AG20443 (cell line): ENCODE results near the gene SLC6A11.
A peak's percentile ranks its signal among the peaks of the same experiment; 100 is the strongest.

Source experiments
- DNase-seq: peaks from one replicate; pipeline ENCODE4 v3.0.0; 2012; ENCODE audit warnings: low spot score, mixed read lengths

Gene SLC6A11

GRCh38 chr3:10981031-10981430 is 165.0 kb downstream of the SLC6A11 start:
- DNase-seq = no peak

DNA sequence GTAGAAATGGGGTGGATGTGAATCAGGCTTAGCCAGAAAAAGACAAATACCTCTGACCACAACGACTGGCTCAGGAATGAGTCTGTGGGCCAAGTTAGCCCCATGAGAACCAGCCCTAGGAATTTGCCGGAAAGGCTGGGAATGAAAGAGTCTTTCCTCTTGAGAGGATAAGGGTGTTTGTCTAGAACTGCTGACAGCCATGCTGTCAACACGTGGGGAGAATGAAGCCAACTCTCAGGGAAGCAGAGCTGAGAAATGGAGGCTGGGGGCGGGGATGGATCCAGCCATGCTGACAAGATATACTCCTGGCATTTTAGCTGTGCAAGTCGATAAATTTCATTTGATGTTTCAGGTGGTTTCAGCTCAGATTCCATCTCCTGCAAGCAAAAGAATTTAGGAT is 165.9 kb downstream of the SLC6A11 start:
- no peak for DNase-seq

- DNase-seq = no peak
Measured at GRCh38 chr3:10982782-10983181, 166.8 kb downstream of the SLC6A11 start.

DNA sequence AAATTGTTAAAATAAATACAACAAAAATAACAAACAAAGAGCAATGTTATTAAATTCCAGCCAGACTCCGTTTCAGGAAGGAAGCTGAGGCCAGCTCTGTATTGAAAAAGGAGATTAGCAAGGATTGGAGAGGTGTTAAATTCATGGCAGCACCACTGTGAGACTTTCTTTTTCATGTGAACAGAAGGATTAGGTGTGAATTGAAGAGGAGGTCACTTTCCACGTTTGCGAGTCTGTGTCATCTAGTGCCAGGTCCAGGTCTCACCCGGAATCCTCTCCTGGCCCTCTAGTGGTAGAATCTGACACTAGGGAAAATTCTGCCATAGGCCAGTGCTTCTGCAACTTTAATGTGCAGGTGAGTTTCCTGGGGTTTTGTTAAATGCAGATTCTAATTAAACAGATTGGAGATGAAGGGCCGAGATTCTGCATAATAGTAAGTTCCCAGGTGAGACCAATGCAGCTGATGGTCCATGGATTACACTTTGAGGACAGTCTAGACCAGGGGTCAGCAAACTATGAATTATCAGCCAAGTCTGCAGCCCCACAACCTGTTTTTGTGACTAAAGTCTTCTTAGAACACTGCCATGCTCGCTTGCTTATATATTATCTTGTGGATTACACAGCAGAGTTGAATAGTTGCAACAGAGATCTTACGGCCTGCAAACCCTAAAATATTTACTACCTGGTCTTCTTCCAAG is 167.3 kb downstream of the SLC6A11 start:
- peak; percentile 79 for DNase-seq

DNA sequence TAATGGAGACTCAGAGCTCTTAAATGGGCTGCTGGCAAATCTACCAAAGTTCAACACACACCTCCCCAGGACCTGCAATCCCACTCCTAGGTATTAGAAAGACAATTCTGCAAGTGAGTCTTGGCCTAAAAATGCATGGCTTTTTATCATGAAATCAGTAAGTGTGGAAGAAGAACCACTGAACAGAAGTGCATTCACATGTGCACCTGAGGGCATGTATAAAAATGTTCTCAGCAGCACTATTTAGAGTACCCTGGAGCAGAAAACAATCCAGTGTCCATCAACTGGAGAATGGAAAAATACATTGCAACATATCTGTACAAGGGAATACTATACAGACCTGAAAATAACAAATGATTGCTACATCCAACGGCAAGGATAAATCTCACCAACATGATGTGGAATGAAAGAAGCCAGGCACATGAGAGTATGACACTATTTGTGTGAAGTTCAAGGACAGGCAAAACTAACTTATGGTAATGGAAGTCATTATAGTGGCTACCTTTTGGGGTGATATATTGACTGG is 168.4 kb downstream of the SLC6A11 start:
- no peak for DNase-seq

- no peak for DNase-seq
Measured at GRCh38 chr3:10985181-10985580, 169.2 kb downstream of the SLC6A11 start.

DNA sequence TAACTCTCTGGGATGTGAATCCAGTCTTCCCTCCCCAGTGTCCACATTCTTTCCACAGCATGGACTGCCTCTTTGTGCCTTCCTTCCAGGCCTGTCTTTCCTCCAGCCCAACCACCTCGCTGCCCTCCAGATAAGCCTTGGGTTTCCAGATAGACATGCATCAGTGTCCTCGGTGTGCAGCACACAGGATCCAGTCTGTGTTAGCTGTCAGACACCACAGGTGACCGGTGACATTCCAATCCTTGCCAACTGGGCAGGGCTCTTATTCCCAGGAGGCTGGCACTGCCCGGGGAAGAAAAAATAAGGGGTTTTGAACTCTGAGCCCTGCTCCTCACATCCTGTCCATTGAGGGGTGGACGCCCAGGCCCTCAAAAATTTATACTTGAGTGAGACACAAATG is 170.6 kb downstream of the SLC6A11 start:
- no peak for DNase-seq

- DNase-seq = no peak
Measured at GRCh38 chr3:10988001-10988665, 172.1 kb downstream of the SLC6A11 start.

- DNase-seq = no peak
Measured at GRCh38 chr3:10988991-10989484, 173.0 kb downstream of the SLC6A11 start.
